ENCODE data around the gene STRADB.

DNA sequence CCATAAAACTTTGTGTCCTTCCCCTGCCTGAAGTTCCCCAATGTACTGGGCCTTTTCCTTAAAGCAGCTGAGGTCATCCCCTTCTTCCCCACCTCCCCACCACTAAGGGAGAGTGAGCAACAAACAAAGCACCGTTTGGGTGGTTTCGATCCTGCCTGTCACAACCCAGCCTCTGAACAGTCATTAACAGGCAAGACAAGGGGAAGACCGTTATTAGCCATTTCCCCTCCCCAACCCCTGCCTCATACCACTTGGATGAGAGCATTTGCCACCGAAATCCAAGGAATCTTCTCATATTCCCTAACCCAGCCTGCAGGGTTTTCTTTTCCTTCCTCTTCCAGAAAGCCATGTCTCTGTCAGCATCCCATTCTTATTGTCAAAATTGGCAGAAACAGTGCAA, 65.6 kb downstream of the STRADB start:
- TF ChIP-seq TAF1 (IDR thresholded peaks at IDR 0.05; ENCODE audit: low read depth), result no peak
- TF ChIP-seq CTCF (IDR thresholded peaks at IDR 0.05; ENCODE audit: poor library complexity, severe bottlenecking), result no peak
- no peak for TF ChIP-seq POLR2AphosphoS5 (IDR thresholded peaks at IDR 0.05)
- no peak for TF ChIP-seq EP300 (conservative IDR thresholded peaks at IDR 0.05; ENCODE audit: poor library complexity, severe bottlenecking)
- no peak for TF ChIP-seq REST (IDR thresholded peaks at IDR 0.05; ENCODE audit: borderline replicate concordance)

Data from neural cell (in vitro differentiated cells).